Femur (tissue), 1 donor: ENCODE data around the gene DNAAF3.

Source experiments
- DNase-seq: peaks from one replicate; pipeline ENCODE4 v3.0.0-alpha.2; 2017

The DNAAF3 gene

DNA sequence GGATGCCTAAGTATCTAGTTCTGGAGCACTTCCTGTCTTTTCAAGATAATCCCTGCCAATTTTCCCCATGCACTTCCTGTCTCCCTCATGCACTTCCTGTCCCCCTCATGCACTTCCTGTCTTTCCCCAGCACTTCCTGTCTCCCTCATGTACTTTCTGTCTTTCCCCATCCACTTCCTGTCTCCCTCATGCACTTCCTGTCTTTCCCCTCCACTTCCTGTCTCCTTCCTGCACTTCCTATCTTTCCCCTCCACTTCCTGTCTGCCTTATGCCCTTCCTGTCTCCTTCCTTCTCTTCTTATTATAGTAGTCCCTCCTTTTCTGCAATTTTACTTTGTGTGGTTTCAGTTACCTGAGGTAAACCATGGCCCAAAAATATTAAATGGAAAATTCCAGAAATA lies 14.4 kb downstream of the DNAAF3 start:
- no peak for DNase-seq

DNA sequence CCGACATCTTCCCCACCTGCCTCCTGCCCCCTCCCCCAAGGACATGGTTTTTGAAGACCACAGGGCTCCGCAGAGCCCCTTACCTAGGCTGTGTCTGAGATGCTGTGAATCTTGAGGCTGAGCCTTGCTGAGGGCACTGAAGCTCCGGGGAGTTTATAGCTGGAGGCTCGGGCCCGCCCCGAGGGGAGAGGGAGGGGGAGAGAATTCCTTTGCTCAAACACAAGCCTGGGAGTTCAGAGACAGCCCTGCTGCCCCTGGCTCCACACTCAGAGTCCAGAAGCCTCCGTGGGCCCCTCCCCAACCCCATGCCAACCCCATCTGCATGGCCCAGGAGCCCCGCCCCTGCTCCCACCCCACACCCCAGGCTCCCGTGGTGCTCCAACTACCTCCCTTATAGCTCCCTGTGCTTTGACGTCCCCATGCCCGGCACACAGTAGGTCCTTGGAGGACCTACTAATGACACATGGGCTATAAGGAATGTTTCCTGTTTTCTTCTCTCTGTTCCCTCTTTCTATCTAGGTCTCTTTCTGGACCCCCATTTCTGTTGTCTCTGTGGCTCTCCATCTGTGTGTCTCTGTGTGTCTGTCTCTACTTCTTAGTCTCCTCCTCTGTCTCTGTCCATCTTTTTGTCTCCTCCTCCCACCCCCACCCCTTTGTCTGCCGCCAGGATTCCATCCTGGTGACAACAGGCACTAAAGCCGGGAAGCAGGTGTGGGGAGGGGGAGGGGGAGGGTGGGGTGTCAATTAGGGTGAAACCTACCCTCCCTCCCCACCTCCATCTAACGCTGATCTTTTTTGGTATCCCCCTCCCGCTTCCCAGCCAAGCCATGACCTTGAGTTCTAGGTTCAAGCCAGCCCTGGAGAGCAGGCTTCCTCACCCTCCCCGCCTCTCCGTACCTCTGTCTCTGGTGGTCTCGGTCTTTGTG lies 17.1 kb downstream of the DNAAF3 start, which contains the start of gene TNNT1:
Gene TNNT1 (minus strand): TSS at position 129 of the 926 bp plus-strand sequence. CDS start 2,049 bp downstream, outside the sequence.
- DNase-seq, result peak; percentile 50

DNA sequence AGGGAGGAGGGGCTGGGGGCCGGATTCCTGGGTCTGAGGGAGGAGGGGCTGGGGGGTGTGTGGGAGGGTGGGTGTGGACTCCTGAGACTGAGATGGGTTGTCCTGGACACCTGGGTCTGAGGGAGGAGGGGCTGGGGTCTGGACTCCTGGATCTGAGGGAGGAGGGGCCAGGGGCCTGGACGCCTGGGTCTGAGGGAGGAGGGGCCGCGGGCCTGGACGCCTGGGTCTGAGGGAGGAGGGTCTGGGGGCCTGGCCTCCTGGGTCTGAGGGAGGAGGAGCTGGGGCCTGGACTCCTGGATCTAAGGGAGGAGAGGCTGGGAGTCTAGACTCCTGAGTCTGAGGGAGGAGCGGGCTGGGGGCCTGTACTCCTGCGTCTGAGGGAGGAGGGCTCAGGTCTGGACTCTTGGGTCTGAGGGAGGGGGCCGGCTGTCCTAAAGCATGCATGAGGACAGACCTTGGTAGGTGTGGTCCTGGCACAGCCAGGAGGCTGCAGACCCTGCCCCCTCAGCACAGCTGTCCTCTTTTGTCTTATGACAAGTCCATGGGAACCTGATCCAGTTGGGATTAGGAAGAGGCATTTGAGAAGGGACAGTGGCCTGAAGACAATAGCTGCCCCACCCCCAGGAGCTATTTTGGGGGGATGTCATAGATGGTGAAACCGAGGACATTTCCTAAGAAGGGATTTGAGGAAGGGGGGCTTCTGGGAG lies 18.7 kb downstream of the DNAAF3 start:
- DNase-seq, result peak; percentile 59

- no peak for DNase-seq
Measured at GRCh38 chr19:55146705-55147273, 19.6 kb downstream of the DNAAF3 start.

GRCh38 chr19:55146078-55146704 lies 20.2 kb downstream of the DNAAF3 start:
- DNase-seq, result no peak

DNA sequence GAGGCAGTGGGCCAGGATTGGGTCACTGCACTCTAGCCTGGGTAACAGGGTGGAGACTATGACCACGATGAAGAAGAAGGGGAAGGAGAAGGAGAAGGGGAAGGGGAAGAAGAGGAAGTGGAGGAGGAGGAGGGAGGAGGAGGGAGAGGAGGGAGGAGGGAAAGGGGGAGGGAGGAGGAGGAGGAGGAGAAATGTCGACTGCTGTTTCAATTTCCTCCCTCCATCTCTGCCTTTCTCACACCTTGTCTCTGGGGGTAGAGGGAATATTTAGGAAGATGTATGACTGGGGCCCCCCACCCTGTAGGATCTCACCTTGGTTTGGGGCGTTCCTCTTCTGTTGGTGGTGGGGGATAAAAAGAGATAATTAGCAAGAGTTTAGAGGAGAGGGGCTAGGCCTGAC lies 21.2 kb downstream of the DNAAF3 start:
- DNase-seq, result no peak

DNA sequence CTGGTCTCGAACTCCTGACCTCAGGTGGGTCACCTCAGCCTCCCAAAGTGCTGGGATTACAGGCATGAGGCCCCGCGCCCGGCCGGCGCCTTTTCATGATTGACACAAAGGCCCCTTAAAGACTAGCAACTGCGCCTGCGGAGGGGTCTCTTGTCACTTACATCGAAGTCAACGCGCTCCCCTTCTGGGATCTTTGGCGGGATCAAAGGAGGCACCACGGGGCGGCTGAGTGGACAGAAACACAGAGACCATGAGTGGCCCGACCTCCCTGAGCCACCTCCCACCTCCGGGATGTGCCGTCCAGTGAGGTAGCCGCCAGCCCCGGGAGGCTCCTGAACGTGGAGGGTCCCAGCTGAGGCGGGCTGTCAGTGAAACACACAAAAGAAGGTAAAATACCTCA lies 24.7 kb downstream of the DNAAF3 start:
- DNase-seq, result no peak

DNA sequence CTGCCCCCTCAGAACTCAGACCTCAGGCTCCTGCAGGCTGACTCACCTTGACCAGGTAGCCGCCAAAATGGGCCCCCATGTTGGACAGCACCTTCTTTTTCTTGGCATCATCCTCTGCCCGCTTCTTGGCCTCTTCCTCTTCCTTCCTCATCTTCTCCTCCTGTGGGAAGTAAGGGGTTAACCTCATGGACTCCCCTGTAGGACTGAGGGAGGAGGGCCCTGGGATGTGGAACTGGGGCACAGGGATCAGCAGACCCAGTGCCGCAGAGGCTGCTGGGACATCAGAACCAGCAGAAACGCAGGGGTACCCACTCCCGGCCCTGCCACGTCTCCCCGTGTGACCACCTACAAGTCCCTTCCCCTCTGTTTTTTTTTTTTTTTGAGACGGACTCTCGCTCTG lies 28.5 kb downstream of the DNAAF3 start:
- no peak for DNase-seq

- DNase-seq, result no peak
Measured at GRCh38 chr19:55136399-55137102, 29.9 kb downstream of the DNAAF3 start.

DNA sequence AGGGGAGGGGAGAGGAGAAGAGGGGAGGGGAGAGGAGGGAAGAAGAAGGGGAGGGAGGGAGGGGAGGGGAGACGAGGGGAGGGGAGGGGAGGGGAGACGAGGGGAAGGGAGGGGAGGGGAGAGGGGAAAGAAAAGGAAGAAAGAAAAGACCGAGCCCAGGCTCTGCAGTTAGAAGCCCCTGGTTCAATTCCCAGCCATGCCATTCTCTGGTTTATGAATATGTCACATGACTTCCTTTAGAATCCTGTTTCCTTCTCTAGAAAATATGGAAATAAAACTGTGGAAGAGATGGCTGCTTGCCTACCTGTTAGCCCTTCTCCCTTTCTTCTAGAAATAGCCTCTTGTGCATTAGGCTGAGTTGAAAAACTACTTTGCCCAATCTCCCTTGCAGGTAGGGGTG lies 31.7 kb downstream of the DNAAF3 start:
- DNase-seq, result no peak

- DNase-seq, result no peak
Measured at GRCh38 chr19:55133639-55134444, 32.6 kb downstream of the DNAAF3 start.

DNA sequence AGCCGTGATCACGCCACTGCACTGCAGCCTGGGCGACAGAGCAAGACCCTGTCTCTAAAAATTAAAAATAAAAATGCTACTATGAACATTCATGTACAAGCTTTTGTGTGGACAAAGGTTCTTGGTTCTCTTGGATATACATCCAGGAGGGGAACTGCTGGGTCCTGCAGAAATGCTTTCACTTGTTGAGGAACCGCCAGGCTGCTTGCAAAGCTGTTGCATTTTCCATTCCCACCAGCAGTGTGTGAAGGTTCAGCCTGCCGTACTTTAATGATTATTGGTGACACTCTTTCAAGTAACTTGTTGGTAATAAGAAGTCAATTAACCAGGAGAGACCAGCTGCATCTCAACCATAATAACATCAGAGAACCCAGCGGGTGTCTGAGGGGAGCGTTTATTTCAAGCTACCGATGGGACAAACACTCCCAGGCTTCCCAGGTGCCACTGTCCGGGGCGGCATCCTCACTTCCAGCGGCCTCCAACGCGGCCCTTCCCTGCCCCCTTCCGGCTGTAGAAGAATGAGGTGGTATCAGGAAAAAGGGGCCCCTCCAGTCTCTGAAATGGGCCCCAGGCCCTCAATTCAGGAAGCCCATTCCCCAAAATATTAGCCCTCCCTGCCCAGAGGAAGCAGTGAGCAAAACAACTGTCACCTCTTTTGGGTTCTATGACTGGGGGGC lies 33.8 kb downstream of the DNAAF3 start:
- no peak for DNase-seq

- DNase-seq, result no peak
Measured at GRCh38 chr19:55131421-55131820, 35.0 kb downstream of the DNAAF3 start.

DNA sequence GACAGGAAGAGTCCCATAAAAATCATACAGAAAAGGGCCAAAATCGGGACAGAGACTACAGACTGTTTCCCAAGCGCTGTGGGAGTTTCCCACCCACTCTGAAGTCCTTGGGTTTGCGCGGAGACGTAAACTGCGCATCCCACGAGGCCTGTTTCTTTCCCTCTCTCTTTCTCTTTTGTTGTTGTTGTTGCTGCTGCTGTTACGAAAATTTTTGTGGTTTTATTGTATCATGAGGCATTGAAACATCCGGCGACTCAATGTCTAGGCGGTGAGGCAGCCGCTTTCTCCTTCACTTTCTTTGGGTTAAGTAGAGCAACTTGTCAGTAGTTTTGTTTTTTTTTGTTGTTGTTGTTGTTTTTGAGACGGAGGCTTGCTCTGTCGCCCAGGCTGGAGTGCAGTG lies 47.4 kb downstream of the DNAAF3 start:
- no peak for DNase-seq

- DNase-seq, result no peak
Measured at GRCh38 chr19:55118401-55118991, 47.9 kb downstream of the DNAAF3 start.

GRCh38 chr19:55117663-55118391 lies 48.6 kb downstream of the DNAAF3 start:
- peak; percentile 99 for DNase-seq

GRCh38 chr19:55116859-55117662 lies 49.4 kb downstream of the DNAAF3 start, which contains the start of gene PPP1R12C:
Gene PPP1R12C (minus strand): TSS chr19:55117637. CDS start chr19:55117543, 94 bp downstream.
- DNase-seq, result peak; percentile 65

DNA sequence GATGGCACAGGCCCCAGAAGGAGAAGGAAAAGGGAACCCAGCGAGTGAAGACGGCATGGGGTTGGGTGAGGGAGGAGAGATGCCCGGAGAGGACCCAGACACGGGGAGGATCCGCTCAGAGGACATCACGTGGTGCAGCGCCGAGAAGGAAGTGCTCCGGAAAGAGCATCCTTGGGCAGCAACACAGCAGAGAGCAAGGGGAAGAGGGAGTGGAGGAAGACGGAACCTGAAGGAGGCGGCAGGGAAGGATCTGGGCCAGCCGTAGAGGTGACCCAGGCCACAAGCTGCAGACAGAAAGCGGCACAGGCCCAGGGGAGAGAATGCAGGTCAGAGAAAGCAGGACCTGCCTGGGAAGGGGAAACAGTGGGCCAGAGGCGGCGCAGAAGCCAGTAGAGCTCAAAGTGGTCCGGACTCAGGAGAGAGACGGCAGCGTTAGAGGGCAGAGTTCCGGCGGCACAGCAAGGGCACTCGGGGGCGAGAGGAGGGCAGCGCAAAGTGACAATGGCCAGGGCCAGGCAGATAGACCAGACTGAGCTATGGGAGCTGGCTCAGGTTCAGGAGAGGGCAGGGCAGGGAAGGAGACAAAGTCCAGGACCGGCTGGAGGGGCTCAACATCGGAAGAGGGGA lies 50.1 kb downstream of the DNAAF3 start:
- peak; percentile 77 for DNase-seq
